A673 (cell line): ENCODE measurements around the gene OR7G2.

Experiments
- CTCF ChIP-seq: fragments of 300-800, 200-600 bp; sonication (generic); conservative IDR thresholded peaks from 2 replicates; pipeline ENCODE4 v1.5.1; 2017; ENCODE audit warnings: low read depth, mild to moderate bottlenecking, antibody characterized with exemption, low read length, moderate library complexity, mixed read lengths
- EZH2 ChIP-seq: fragments of 200-600 bp; sonication (generic); IDR thresholded peaks from 2 replicates; pipeline ENCODE4 v1.6.1; 2017; ENCODE audit warnings: borderline replicate concordance, low read depth, mild to moderate bottlenecking, mixed read lengths, antibody characterized with exemption, low read length; ENCODE audit not compliant: poor library complexity, severe bottlenecking

- TF ChIP-seq CTCF (no peak), EZH2 (no peak)
Observed at GRCh38 chr19:9076901-9077300, 30.4 kb downstream of the OR7G2 start.
